GM12875 (cell line): ENCODE data around the gene UGT1A7.

ENCODE experiments used
- H3K4me3 ChIP-seq: one replicate; pipeline ENCODE4 v1.5.1; 2011; ENCODE audit warnings: low read depth, low read length, control low read depth
- TF ChIP-seq, protein P1 (sequence below): IDR thresholded peaks from 2 replicates; pipeline ENCODE4 v1.5.1; 2011; ENCODE audit warnings: low read depth, mild to moderate bottlenecking, control low read depth, inconsistent platforms, low read length, moderate library complexity, borderline replicate concordance; ENCODE audit not compliant: insufficient read depth

Gene UGT1A7

DNA sequence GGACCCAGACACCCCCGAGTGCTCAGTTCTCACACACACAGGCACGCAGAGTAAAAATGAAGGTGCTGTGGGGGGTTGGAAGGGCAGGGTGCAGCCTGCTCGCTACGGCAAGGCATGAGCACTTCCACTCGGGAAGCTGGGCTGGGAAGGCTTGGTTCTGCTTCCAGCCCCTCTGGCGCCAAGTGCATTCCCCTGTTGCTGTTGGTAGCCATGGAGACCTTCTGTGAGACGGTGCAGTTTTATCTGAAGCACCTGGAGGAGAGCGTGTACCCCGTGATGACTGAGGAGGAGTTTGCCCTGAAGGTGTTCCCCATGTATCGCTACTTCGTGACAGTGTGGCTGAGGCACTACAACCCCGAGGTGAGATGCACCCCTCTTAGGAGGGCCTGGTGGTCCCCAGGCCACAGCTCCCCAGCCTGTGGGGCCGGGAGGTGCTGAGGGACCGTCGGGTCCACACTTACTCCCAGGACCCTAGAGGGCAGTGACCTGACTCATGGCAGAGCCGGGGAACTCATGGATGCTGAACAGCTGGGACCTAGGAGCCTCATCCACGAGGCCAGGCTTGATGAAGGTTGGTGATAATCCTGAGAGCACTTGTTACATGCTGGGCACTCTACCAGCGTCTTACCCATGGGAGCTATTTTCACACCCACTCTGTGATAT lies 111.9 kb downstream of the UGT1A7 start:
- TF ChIP-seq, protein P1, sequence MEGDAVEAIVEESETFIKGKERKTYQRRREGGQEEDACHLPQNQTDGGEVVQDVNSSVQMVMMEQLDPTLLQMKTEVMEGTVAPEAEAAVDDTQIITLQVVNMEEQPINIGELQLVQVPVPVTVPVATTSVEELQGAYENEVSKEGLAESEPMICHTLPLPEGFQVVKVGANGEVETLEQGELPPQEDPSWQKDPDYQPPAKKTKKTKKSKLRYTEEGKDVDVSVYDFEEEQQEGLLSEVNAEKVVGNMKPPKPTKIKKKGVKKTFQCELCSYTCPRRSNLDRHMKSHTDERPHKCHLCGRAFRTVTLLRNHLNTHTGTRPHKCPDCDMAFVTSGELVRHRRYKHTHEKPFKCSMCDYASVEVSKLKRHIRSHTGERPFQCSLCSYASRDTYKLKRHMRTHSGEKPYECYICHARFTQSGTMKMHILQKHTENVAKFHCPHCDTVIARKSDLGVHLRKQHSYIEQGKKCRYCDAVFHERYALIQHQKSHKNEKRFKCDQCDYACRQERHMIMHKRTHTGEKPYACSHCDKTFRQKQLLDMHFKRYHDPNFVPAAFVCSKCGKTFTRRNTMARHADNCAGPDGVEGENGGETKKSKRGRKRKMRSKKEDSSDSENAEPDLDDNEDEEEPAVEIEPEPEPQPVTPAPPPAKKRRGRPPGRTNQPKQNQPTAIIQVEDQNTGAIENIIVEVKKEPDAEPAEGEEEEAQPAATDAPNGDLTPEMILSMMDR: no peak
- no peak overlapping the region for H3K4me3 ChIP-seq

DNA sequence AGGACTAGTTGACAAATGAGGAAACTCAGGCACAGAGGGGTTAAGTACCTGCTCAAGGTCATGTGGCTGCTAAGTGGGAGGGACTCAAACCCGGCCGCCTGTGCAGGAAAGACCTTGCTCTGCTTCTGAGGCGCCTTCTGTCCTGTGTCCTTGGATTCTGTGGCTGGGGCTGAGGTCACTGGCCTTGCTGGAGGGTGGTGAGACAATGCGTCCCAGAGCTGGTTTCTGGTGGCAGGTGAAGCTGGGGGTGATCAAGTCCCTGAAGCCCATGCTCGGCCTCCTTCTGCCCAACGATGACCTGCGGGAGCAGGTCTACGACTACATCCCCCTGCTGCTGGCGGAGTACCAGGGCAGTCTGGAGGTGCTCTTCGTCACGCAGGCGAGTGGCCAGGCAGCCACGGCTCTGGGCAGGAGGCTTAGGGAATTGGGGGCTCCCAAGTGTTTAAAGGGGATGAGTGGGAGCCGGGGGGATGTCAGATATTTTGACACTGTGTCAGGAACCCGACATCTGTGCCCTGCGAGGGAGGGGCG lies 112.5 kb downstream of the UGT1A7 start:
- no peak overlapping the region for H3K4me3 ChIP-seq
- TF ChIP-seq, protein P1: no peak

DNA sequence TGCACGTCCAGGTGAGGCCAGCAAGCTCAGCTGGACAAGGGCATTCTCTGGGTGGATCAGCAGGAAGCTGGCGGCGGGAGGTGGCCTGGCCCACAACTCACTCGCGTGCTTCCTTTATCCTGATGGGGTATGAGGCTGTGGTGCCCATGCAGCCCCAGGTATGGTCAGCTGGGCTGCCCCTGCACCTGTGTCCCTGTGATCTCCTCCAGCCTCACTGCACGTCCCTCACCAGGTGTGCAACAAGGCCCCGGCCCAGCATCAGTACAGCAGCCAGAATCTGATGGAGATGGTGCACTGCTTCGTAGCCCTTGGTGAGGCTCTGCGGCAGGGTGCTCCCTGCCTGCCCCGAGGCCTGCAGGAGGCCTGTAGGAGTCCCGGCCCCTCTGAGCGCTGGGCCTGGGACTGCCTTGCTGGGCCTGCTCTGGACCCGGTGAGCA lies 114.1 kb downstream of the UGT1A7 start:
- H3K4me3 ChIP-seq: no peak overlapping the region
- TF ChIP-seq, protein P1: no peak

DNA sequence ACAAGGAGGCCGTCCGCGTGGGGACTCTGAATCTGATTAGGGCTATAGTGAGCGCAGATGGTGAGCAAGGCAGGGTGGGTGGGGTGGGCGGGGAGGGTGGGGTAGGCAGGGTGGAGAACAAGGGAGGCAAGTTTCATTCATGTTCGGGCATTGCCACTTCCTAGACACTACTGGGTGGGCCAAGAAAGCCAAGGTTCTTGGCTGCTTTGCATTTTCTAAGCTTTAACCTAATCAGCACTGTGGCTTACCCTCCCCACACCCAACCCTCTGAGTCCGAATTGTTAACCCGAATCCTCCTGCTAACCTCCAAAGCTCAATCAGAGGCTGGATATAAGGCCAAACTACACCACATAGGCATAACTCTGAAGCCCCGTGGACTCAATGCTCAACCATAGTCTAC lies 114.6 kb downstream of the UGT1A7 start:
- TF ChIP-seq, protein P1: no peak
- no peak overlapping the region for H3K4me3 ChIP-seq

DNA sequence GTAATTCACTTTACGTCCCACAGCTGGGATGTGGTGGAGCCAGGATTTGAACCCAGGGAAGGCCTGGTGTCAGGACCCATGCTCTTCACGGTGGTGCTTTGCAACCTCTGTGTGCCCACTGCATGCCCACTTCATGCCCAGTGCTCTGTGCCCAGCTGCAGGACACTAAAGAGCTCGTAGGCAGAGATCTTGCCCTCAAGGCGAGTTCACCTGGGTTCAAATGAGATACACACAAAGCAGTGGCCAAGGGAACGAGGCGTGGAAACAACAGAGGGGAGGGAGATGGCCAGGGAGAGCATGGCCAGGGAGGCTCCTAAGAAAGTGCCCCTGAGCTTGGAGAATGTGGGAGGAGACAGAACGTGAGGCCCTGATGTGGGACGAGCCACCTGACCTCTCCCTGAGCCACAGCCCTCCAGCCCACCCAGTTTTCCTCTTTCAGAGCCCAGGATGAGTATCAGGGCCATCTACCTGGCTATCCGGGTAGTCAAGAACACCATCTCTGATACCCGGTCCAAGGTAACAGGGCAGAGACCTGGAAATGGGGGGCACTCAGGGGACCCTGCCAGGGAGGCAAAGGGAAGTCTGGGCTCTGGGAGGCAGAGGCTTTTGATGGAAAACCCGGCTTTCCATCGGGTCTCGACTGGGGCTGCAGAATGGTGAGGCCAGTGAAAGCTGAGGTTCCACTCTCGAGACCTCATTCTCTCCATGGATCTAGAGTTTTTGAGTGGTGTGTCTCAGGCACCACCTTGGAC lies 116.8 kb downstream of the UGT1A7 start:
- H3K4me3 ChIP-seq: no peak overlapping the region
- TF ChIP-seq, protein P1: no peak

DNA sequence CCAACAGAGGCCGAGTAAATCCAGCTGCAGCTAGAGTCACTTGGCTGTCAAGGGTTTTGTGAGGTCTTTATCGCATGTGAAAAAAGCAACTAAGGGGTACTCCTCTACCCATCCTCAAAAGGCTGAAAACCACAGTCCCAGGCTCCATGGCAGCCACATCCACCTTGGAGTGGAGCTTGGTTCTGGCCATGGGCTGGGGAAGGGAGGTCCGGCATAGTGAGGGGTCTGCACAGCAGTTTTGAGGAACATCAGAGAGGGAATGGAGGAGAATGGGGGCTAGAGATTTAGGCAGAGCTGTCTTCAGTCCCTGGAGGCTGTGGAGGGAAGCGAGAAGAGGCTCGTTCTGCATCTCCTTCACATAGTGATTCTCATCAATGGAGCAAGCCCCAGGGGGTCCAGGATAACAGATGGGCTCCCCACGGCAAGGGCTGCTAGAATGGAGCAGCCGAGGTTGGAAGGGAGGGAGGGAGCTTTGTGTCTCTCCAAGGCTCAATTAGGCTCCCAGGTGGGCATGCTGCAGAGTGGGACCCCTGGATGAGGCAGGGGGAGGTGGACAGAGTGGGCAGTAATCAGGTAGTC lies 117.5 kb downstream of the UGT1A7 start:
- H3K4me3 ChIP-seq: no peak overlapping the region
- TF ChIP-seq, protein P1: no peak
